IPS-15b (cell line): ENCODE results near the gene DLGAP3.
"Not testable (repeated sequence)": the region's sequence is repeated elsewhere in the genome, so short reads cannot be mapped to it uniquely, and the experiment has no call there.

Experiments used
- H3K27me3 ChIP-seq: one replicate; pipeline ENCODE4 v1.6.1; 2013; ENCODE audit warnings: low read length; ENCODE audit not compliant: control insufficient read depth, insufficient read depth
- H3K36me3 ChIP-seq: one replicate; pipeline ENCODE4 v1.6.1; 2013; ENCODE audit warnings: low read length; ENCODE audit not compliant: control insufficient read depth, insufficient read depth
- H3K4me1 ChIP-seq: one replicate; pipeline ENCODE4 v1.6.1; 2013; ENCODE audit warnings: mild to moderate bottlenecking, low read length; ENCODE audit not compliant: control insufficient read depth, insufficient read depth
- H3K4me3 ChIP-seq: one replicate; pipeline ENCODE4 v1.5.1; 2013; ENCODE audit warnings: low read depth, low read length
- H3K9ac ChIP-seq: one replicate; pipeline ENCODE4 v1.6.1; 2013; ENCODE audit warnings: low read depth, mild to moderate bottlenecking, low read length
- H3K9me3 ChIP-seq: one replicate; pipeline ENCODE4 v1.6.1; 2013; ENCODE audit warnings: mild to moderate bottlenecking, low read length; ENCODE audit not compliant: control insufficient read depth, insufficient read depth

Gene DLGAP3

GRCh38 chr1:34824817-34825454, 104.5 kb downstream of the DLGAP3 start:
- no peaks in the 10 kb centered on the region for H3K27me3 ChIP-seq
- H3K9ac ChIP-seq = no peak overlapping the region
- H3K9me3 ChIP-seq = no peaks in the 10 kb centered on the region
- no peak overlapping the region for H3K4me3 ChIP-seq
- H3K36me3 ChIP-seq = no peaks in the 10 kb centered on the region
- no peaks in the 10 kb centered on the region for H3K4me1 ChIP-seq

GRCh38 chr1:34822202-34822601, 107.2 kb downstream of the DLGAP3 start:
- Histone ChIP-seq H3K4me3 (no peak overlapping the region), H3K9ac (no peak overlapping the region), H3K36me3 (no peaks in the 10 kb centered on the region), H3K9me3 (no peaks in the 10 kb centered on the region), H3K27me3 (no peaks in the 10 kb centered on the region), H3K4me1 (no peaks in the 10 kb centered on the region)

- not testable (repeated sequence) for H3K27me3 ChIP-seq, H3K9ac ChIP-seq, H3K4me3 ChIP-seq, H3K9me3 ChIP-seq, H3K36me3 ChIP-seq, H3K4me1 ChIP-seq
Measured at GRCh38 chr1:34818862-34819261, 110.6 kb downstream of the DLGAP3 start.

- no peak overlapping the region for H3K9ac ChIP-seq
- no peak overlapping the region for H3K4me3 ChIP-seq
- no peaks in the 10 kb centered on the region for H3K9me3 ChIP-seq
- no peaks in the 10 kb centered on the region for H3K4me1 ChIP-seq
- H3K36me3 ChIP-seq = no peaks in the 10 kb centered on the region
- H3K27me3 ChIP-seq = no peaks in the 10 kb centered on the region
Measured at GRCh38 chr1:34816778-34817177, 112.7 kb downstream of the DLGAP3 start.

DNA sequence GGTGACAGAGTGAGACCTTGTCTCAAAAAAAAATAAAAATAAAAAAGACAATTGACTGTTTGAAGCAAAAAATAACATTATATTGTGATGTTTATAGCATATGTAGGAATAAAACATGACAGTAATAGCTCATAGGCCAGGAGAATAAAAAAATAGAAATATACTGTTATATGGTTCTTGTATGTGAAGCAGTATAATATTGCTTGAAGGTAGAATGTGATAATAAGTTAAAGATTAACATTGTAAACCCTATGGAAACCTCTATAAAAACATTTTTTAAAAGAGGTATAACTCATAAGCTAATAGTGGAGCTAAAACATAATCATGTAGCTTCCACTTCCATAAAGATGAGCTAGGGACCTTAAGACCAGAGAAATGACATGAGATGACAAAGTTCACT, 113.1 kb downstream of the DLGAP3 start:
- no peaks in the 10 kb centered on the region for H3K9me3 ChIP-seq
- H3K9ac ChIP-seq = no peak overlapping the region
- no peak overlapping the region for H3K4me3 ChIP-seq
- H3K27me3 ChIP-seq = no peaks in the 10 kb centered on the region
- H3K4me1 ChIP-seq = no peaks in the 10 kb centered on the region
- H3K36me3 ChIP-seq = no peaks in the 10 kb centered on the region
